ENCODE measurements around the gene ZNF26.
"Not testable (repeated sequence)": the region's sequence is repeated elsewhere in the genome, so short reads cannot be mapped to it uniquely, and the experiment has no call there.

Gene ZNF26

GRCh38 chr12:132954471-132955048, 31.6 kb upstream of the ZNF26 start:
- no CpG with 5 or more reads among the region's 14 CpGs for WGBS (ENCODE audit: extremely low coverage, insufficient coverage, insufficient read length)
- Histone ChIP-seq H3K4ac (ENCODE audit: low read depth, low read length) (no peak overlapping the region), H2BK5ac (ENCODE audit: low read depth, low read length, poor library complexity) (no peak overlapping the region), H3K14ac (ENCODE audit: low read length) (no peak overlapping the region), H2BK12ac (ENCODE audit: low read length) (no peak overlapping the region), H2BK120ac (ENCODE audit: insufficient read depth, low read length, poor library complexity) (no peak overlapping the region), H3K27me3 (ENCODE audit: insufficient read depth, low read length) (no peaks in the 10 kb centered on the region), H4K12ac (ENCODE audit: low read depth, low read length) (no peak overlapping the region), H3K9ac (ENCODE audit: low read length) (no peak overlapping the region), H4K8ac (ENCODE audit: low read depth, low read length) (no peak overlapping the region), H3K79me1 (ENCODE audit: low read length) (peaks cover 6% of the 10 kb centered on the region), H3K4me1 (ENCODE audit: control insufficient read depth in 1 of 2, insufficient read depth in 2 of 2, low read length in 2 of 2) (peaks cover 7 to 11% of the 10 kb centered on the region in 2 experiments), H3K23ac (ENCODE audit: low read length) (no peak overlapping the region), H4K91ac (ENCODE audit: low read depth, low read length) (no peak overlapping the region), H3K18ac (ENCODE audit: low read length) (no peak overlapping the region), H3K4me3 (ENCODE audit: low read depth, low read length) (peak overlapping the region; percentile 40), H3K9me3 (ENCODE audit: insufficient read depth, low read depth, low read length) (peaks cover 45% of the 10 kb centered on the region), H2AFZ (ENCODE audit: insufficient read depth, low read length, poor library complexity) (no peak overlapping the region), H3K79me2 (ENCODE audit: control insufficient read depth, insufficient read depth, low read length, poor library complexity) (peaks cover 3% of the 10 kb centered on the region), H2AK5ac (ENCODE audit: low read length) (no peak overlapping the region), H3K4me2 (ENCODE audit: low read length) (no peak overlapping the region), H3K36me3 (ENCODE audit: control insufficient read depth in 1 of 2, insufficient read depth in 2 of 2, low read length in 2 of 2) (peaks cover 4 to 7% of the 10 kb centered on the region in 2 experiments), H3K27ac (ENCODE audit: low read depth, low read length) (no peak overlapping the region)
- no peak for DNase-seq

GRCh38 chr12:132955094-132956010, 30.8 kb upstream of the ZNF26 start:
- no peak overlapping the region for H2BK120ac ChIP-seq (ENCODE audit: insufficient read depth, low read length, poor library complexity)
- peak overlapping the region; percentile 78 for H3K18ac ChIP-seq (ENCODE audit: low read length)
- H2AK5ac ChIP-seq (ENCODE audit: low read length), result no peak overlapping the region
- no peaks in the 10 kb centered on the region for H3K27me3 ChIP-seq (ENCODE audit: insufficient read depth, low read length)
- peak overlapping the region; percentile 3 for H3K27ac ChIP-seq (ENCODE audit: low read depth, low read length)
- peaks cover 6% of the 10 kb centered on the region for H3K79me1 ChIP-seq (ENCODE audit: low read length)
- H3K79me2 ChIP-seq (ENCODE audit: control insufficient read depth, insufficient read depth, low read length, poor library complexity), result peaks cover 3% of the 10 kb centered on the region
- peak overlapping the region; percentile 92 for H2AFZ ChIP-seq (ENCODE audit: insufficient read depth, low read length, poor library complexity)
- peak overlapping the region; percentile 67 for H3K4me2 ChIP-seq (ENCODE audit: low read length)
- DNase-seq, result peak; percentile 31 to 32
- peaks cover 7 to 11% of the 10 kb centered on the region in 2 experiments for H3K4me1 ChIP-seq (ENCODE audit: control insufficient read depth in 1 of 2, insufficient read depth in 2 of 2, low read length in 2 of 2)
- peak overlapping the region; percentile 94 for H4K8ac ChIP-seq (ENCODE audit: low read depth, low read length)
- peak overlapping the region; percentile 52 for H3K9ac ChIP-seq (ENCODE audit: low read length)
- H3K36me3 ChIP-seq (ENCODE audit: control insufficient read depth in 1 of 2, insufficient read depth in 2 of 2, low read length in 2 of 2), result peaks cover 0 to 2% of the 10 kb centered on the region in 2 experiments
- H3K9me3 ChIP-seq (ENCODE audit: insufficient read depth, low read depth, low read length), result peaks cover 37% of the 10 kb centered on the region
- H2BK12ac ChIP-seq (ENCODE audit: low read length), result no peak overlapping the region
- H3K23ac ChIP-seq (ENCODE audit: low read length), result no peak overlapping the region
- H3K4me3 ChIP-seq (ENCODE audit: low read depth, low read length), result peak overlapping the region; percentile 86
- H4K91ac ChIP-seq (ENCODE audit: low read depth, low read length), result peak overlapping the region; percentile 87
- H3K4ac ChIP-seq (ENCODE audit: low read depth, low read length), result peak overlapping the region; percentile 84
- peak overlapping the region; percentile 93 for H4K12ac ChIP-seq (ENCODE audit: low read depth, low read length)
- H2BK5ac ChIP-seq (ENCODE audit: low read depth, low read length, poor library complexity), result no peak overlapping the region
- whole genome bisulfite sequencing (ENCODE audit: extremely low coverage, insufficient coverage, insufficient read length), result 100% methylated on average over 2 of the region's 39 CpGs
- H3K14ac ChIP-seq (ENCODE audit: low read length), result peak overlapping the region; percentile 95

GRCh38 chr12:132956011-132956788, 30.0 kb upstream of the ZNF26 start, which contains the start of gene ZNF605:
Gene ZNF605 (minus strand): TSS chr12:132956306. CDS start chr12:132945635, 10,671 bp downstream.
- H3K27me3 ChIP-seq (ENCODE audit: insufficient read depth, low read length), result no peaks in the 10 kb centered on the region
- H3K36me3 ChIP-seq (ENCODE audit: control insufficient read depth in 1 of 2, insufficient read depth in 2 of 2, low read length in 2 of 2), result peaks cover 0 to 1% of the 10 kb centered on the region in 2 experiments
- H3K4ac ChIP-seq (ENCODE audit: low read depth, low read length), result peak within 1 kb of the TSS; percentile 84
- H2AFZ ChIP-seq (ENCODE audit: insufficient read depth, low read length, poor library complexity), result peak within 1 kb of the TSS; percentile 92
- H3K4me2 ChIP-seq (ENCODE audit: low read length), result peak within 1 kb of the TSS; percentile 82
- no peak within 1 kb of the TSS for H2BK120ac ChIP-seq (ENCODE audit: insufficient read depth, low read length, poor library complexity)
- H4K12ac ChIP-seq (ENCODE audit: low read depth, low read length), result peak within 1 kb of the TSS; percentile 93
- peak within 1 kb of the TSS; percentile 86 for H3K4me3 ChIP-seq (ENCODE audit: low read depth, low read length)
- H2BK5ac ChIP-seq (ENCODE audit: low read depth, low read length, poor library complexity), result peak within 1 kb of the TSS; percentile 58
- no CpG with 5 or more reads among the region's 67 CpGs for WGBS (ENCODE audit: extremely low coverage, insufficient coverage, insufficient read length)
- H2AK5ac ChIP-seq (ENCODE audit: low read length), result no peak within 1 kb of the TSS
- peak within 1 kb of the TSS; percentile 82 for H3K9ac ChIP-seq (ENCODE audit: low read length)
- H3K18ac ChIP-seq (ENCODE audit: low read length), result peak within 1 kb of the TSS; percentile 78
- H3K27ac ChIP-seq (ENCODE audit: low read depth, low read length), result peak within 1 kb of the TSS; percentile 34
- H3K4me1 ChIP-seq (ENCODE audit: control insufficient read depth in 1 of 2, insufficient read depth in 2 of 2, low read length in 2 of 2), result peaks cover 7 to 11% of the 10 kb centered on the region in 2 experiments
- H3K79me2 ChIP-seq (ENCODE audit: control insufficient read depth, insufficient read depth, low read length, poor library complexity), result peaks cover 3% of the 10 kb centered on the region
- DNase-seq, result peak; percentile 84 to 92
- H3K14ac ChIP-seq (ENCODE audit: low read length), result peak within 1 kb of the TSS; percentile 95
- no peak within 1 kb of the TSS for H3K23ac ChIP-seq (ENCODE audit: low read length)
- peaks cover 31% of the 10 kb centered on the region for H3K9me3 ChIP-seq (ENCODE audit: insufficient read depth, low read depth, low read length)
- peak within 1 kb of the TSS; percentile 87 for H4K91ac ChIP-seq (ENCODE audit: low read depth, low read length)
- no peak within 1 kb of the TSS for H2BK12ac ChIP-seq (ENCODE audit: low read length)
- peak within 1 kb of the TSS; percentile 94 for H4K8ac ChIP-seq (ENCODE audit: low read depth, low read length)
- H3K79me1 ChIP-seq (ENCODE audit: low read length), result peaks cover 6% of the 10 kb centered on the region

- not testable (repeated sequence) for H3K4ac ChIP-seq (ENCODE audit: low read depth, low read length); H3K27ac ChIP-seq (ENCODE audit: low read depth, low read length); H3K4me3 ChIP-seq (ENCODE audit: low read depth, low read length); H3K14ac ChIP-seq (ENCODE audit: low read length); H3K9ac ChIP-seq (ENCODE audit: low read length); H3K79me2 ChIP-seq (ENCODE audit: control insufficient read depth, insufficient read depth, low read length, poor library complexity); H4K12ac ChIP-seq (ENCODE audit: low read depth, low read length); H2AK5ac ChIP-seq (ENCODE audit: low read length); H2AFZ ChIP-seq (ENCODE audit: insufficient read depth, low read length, poor library complexity); H3K18ac ChIP-seq (ENCODE audit: low read length); H2BK120ac ChIP-seq (ENCODE audit: insufficient read depth, low read length, poor library complexity); H3K27me3 ChIP-seq (ENCODE audit: insufficient read depth, low read length); DNase-seq; H3K79me1 ChIP-seq (ENCODE audit: low read length); H2BK5ac ChIP-seq (ENCODE audit: low read depth, low read length, poor library complexity); H4K91ac ChIP-seq (ENCODE audit: low read depth, low read length); H3K36me3 ChIP-seq (ENCODE audit: control insufficient read depth in 1 of 2, insufficient read depth in 2 of 2, low read length in 2 of 2); H4K8ac ChIP-seq (ENCODE audit: low read depth, low read length); H3K4me1 ChIP-seq (ENCODE audit: control insufficient read depth in 1 of 2, insufficient read depth in 2 of 2, low read length in 2 of 2); H3K23ac ChIP-seq (ENCODE audit: low read length); H3K4me2 ChIP-seq (ENCODE audit: low read length); H2BK12ac ChIP-seq (ENCODE audit: low read length)
- H3K9me3 ChIP-seq (ENCODE audit: insufficient read depth, low read depth, low read length), result peaks cover 15% of the 10 kb centered on the region
- WGBS (ENCODE audit: extremely low coverage, insufficient coverage, insufficient read length), result no CpG with 5 or more reads among the region's 14 CpGs
These were observed 24.4 kb upstream of the ZNF26 start for GRCh38 chr12:132961790-132962189.

Data from trophoblast cell (in vitro differentiated cells and primary cell).